Right forelimb (tissue), 1 donor: ENCODE data around the gene MS4A6A.
"Not testable (repeated sequence)": the region's sequence is repeated elsewhere in the genome, so short reads cannot be mapped to it uniquely, and the experiment has no call there.

Source experiments
- DNase-seq: peaks from one replicate; pipeline ENCODE4 v3.0.0-alpha.2; 2018

MS4A6A gene

GRCh38 chr11:60183591-60184205 lies 815 bp upstream of the MS4A6A start:
- DNase-seq = no peak

GRCh38 chr11:60175860-60176275 lies 7.0 kb downstream of the MS4A6A start:
- DNase-seq = no peak

GRCh38 chr11:60172011-60172410 lies 10.9 kb downstream of the MS4A6A start:
- DNase-seq = no peak

GRCh38 chr11:60170566-60170965 lies 12.3 kb downstream of the MS4A6A start:
- no peak for DNase-seq

- no peak for DNase-seq
Observed at GRCh38 chr11:60169264-60169915, 13.5 kb downstream of the MS4A6A start.

- no peak for DNase-seq
Observed at GRCh38 chr11:60168306-60168705, 14.6 kb downstream of the MS4A6A start.

- no peak for DNase-seq
Observed at GRCh38 chr11:60165951-60166350, 16.9 kb downstream of the MS4A6A start.

GRCh38 chr11:60165538-60165937 lies 17.3 kb downstream of the MS4A6A start:
- no peak for DNase-seq

- no peak for DNase-seq
Observed at GRCh38 chr11:60164550-60165075, 18.3 kb downstream of the MS4A6A start.

- DNase-seq = no peak
Observed at GRCh38 chr11:60161766-60162165, 21.1 kb downstream of the MS4A6A start.

- DNase-seq = no peak
Observed at GRCh38 chr11:60161107-60161506, 21.8 kb downstream of the MS4A6A start.

- no peak for DNase-seq
Observed at GRCh38 chr11:60159868-60160267, 23.0 kb downstream of the MS4A6A start.

GRCh38 chr11:60159284-60159683 lies 23.6 kb downstream of the MS4A6A start:
- no peak for DNase-seq

GRCh38 chr11:60158636-60159035 lies 24.2 kb downstream of the MS4A6A start:
- DNase-seq = no peak

GRCh38 chr11:60155931-60156330 lies 27.0 kb downstream of the MS4A6A start:
- no peak for DNase-seq

GRCh38 chr11:60152727-60153126 lies 30.2 kb downstream of the MS4A6A start:
- DNase-seq = not testable (repeated sequence)

GRCh38 chr11:60150279-60150678 lies 32.6 kb downstream of the MS4A6A start:
- no peak for DNase-seq

- DNase-seq = no peak
Observed at GRCh38 chr11:60145677-60146076, 37.2 kb downstream of the MS4A6A start.

GRCh38 chr11:60143768-60144167 lies 39.1 kb downstream of the MS4A6A start:
- no peak for DNase-seq

GRCh38 chr11:60133917-60134316 lies 49.0 kb downstream of the MS4A6A start:
- no peak for DNase-seq

GRCh38 chr11:60131912-60132311 lies 51.0 kb downstream of the MS4A6A start:
- no peak for DNase-seq

GRCh38 chr11:60130496-60130895 lies 52.4 kb downstream of the MS4A6A start:
- no peak for DNase-seq

- DNase-seq = no peak
Observed at GRCh38 chr11:60129853-60130252, 53.0 kb downstream of the MS4A6A start.

- not testable (repeated sequence) for DNase-seq
Observed at GRCh38 chr11:60128866-60129265, 54.0 kb downstream of the MS4A6A start.

GRCh38 chr11:60128376-60128775 lies 54.5 kb downstream of the MS4A6A start:
- DNase-seq = no peak
